Activated CD8-positive, alpha-beta memory T cell treated with anti-CD3 and anti-CD28 coated beads, Interleukin-2, amount 50 U/mL, for 4 hours (primary cell): Measurements from ENCODE around the gene TADA3.

Experiments used
- DNase-seq: peaks from one replicate; pipeline ENCODE4 v3.0.0-alpha.2; 2020

The TADA3 gene

GRCh38 chr3:9757427-9757826 lies 34.8 kb downstream of the TADA3 start:
- DNase-seq: no peak

GRCh38 chr3:9754678-9755077 lies 37.6 kb downstream of the TADA3 start:
- DNase-seq: no peak

- DNase-seq: no peak
These were observed 41.5 kb downstream of the TADA3 start for GRCh38 chr3:9750556-9751411.

GRCh38 chr3:9749645-9750555 lies 42.4 kb downstream of the TADA3 start, which contains the start of gene OGG1:
Gene OGG1, plus strand, starts transcription at chr3:9749952. Its CDS starts 335 bp downstream, at chr3:9750287.
- peak; percentile 93 for DNase-seq

- DNase-seq: no peak
These were observed 43.0 kb downstream of the TADA3 start for GRCh38 chr3:9749296-9749644.

GRCh38 chr3:9748031-9748430 lies 44.2 kb downstream of the TADA3 start:
- DNase-seq: no peak

GRCh38 chr3:9747267-9747666 lies 45.0 kb downstream of the TADA3 start:
- DNase-seq: no peak

GRCh38 chr3:9746330-9746729 lies 45.9 kb downstream of the TADA3 start:
- no peak for DNase-seq

GRCh38 chr3:9745521-9745920 lies 46.8 kb downstream of the TADA3 start:
- no peak for DNase-seq

GRCh38 chr3:9744162-9744561 lies 48.1 kb downstream of the TADA3 start:
- no peak for DNase-seq

- DNase-seq: no peak
These were observed 48.7 kb downstream of the TADA3 start for GRCh38 chr3:9743548-9743947.

GRCh38 chr3:9742560-9742959 lies 49.7 kb downstream of the TADA3 start:
- no peak for DNase-seq

GRCh38 chr3:9739181-9739580 lies 53.1 kb downstream of the TADA3 start:
- DNase-seq: no peak

- DNase-seq: no peak
These were observed 55.4 kb downstream of the TADA3 start for GRCh38 chr3:9736831-9737230.

GRCh38 chr3:9732740-9733115 lies 59.5 kb downstream of the TADA3 start:
- DNase-seq: no peak

- peak; percentile 30 for DNase-seq
These were observed 60.1 kb downstream of the TADA3 start for GRCh38 chr3:9732080-9732739.

- DNase-seq: peak; percentile 99
These were observed 60.8 kb downstream of the TADA3 start, which contains the start of gene BRPF1 for GRCh38 chr3:9731206-9732079. Gene BRPF1, plus strand, starts transcription at chr3:9731735. Its CDS starts 2,406 bp downstream, at chr3:9734141.

GRCh38 chr3:9730657-9731205 lies 61.5 kb downstream of the TADA3 start:
- no peak for DNase-seq
